Mesenchymal stem cell (in vitro differentiated cells and primary cell): ENCODE results near the gene ABHD3.
A peak's percentile ranks its signal among the peaks of the same experiment; 100 is the strongest.
"Not testable (repeated sequence)": the region's sequence is repeated elsewhere in the genome, so short reads cannot be mapped to it uniquely, and the experiment has no call there.

Source experiments
- DNase-seq: peaks from one replicate; pipeline ENCODE4 v3.0.0-alpha.2; 2013
- H2AFZ ChIP-seq: one replicate; pipeline ENCODE4 v1.6.1; 2013; ENCODE audit warnings: low read depth, mild to moderate bottlenecking, control low read depth, inconsistent platforms, low read length, moderate library complexity
- H2AK5ac ChIP-seq: 2 replicates; pipeline ENCODE4 v1.6.1; 2013; ENCODE audit warnings: low read length, moderate library complexity, mild to moderate bottlenecking, inconsistent platforms; ENCODE audit not compliant: severe bottlenecking
- H2BK120ac ChIP-seq: one replicate; pipeline ENCODE4 v1.6.1; 2013; ENCODE audit warnings: low read depth, mild to moderate bottlenecking, inconsistent platforms, low read length, moderate library complexity
- H2BK12ac ChIP-seq, 2 experiments: one replicate each; pipeline ENCODE4 v1.6.1; 2013; ENCODE audit warnings: inconsistent platforms in 2 of 2, low read length in 2 of 2, mild to moderate bottlenecking in 2 of 2, moderate library complexity in 2 of 2, control low read depth in 1 of 2
- H2BK15ac ChIP-seq: one replicate; pipeline ENCODE4 v1.6.1; 2013; ENCODE audit warnings: mild to moderate bottlenecking, low read depth, inconsistent platforms; ENCODE audit not compliant: poor library complexity, severe bottlenecking
- H2BK5ac ChIP-seq: 2 replicates; pipeline ENCODE4 v1.6.1; 2013; ENCODE audit warnings: low read depth, mild to moderate bottlenecking, low read length, control low read depth, inconsistent platforms; ENCODE audit not compliant: poor library complexity, severe bottlenecking
- H3K14ac ChIP-seq, 2 experiments: one replicate each; pipeline ENCODE4 v1.6.1; 2013; ENCODE audit warnings: inconsistent platforms in 2 of 2, low read length in 2 of 2, control low read depth in 1 of 2, mild to moderate bottlenecking in 1 of 2, moderate library complexity in 1 of 2
- H3K18ac ChIP-seq, 2 experiments: one replicate each; pipeline ENCODE4 v1.6.1; 2013; ENCODE audit warnings: inconsistent platforms in 2 of 2, low read length in 2 of 2, control low read depth in 1 of 2, low read depth in 1 of 2, mild to moderate bottlenecking in 1 of 2
- H3K23ac ChIP-seq, 2 experiments: one replicate each; pipeline ENCODE4 v1.6.1; 2013; ENCODE audit warnings: inconsistent platforms in 2 of 2, low read length in 2 of 2, mild to moderate bottlenecking in 2 of 2, moderate library complexity in 2 of 2, control low read depth in 1 of 2
- H3K27ac ChIP-seq: 2 replicates; pipeline ENCODE4 v1.5.1; 2013; ENCODE audit warnings: mild to moderate bottlenecking, moderate library complexity, low read length, control low read depth, inconsistent platforms; ENCODE audit not compliant: poor library complexity, severe bottlenecking
- H3K27me3 ChIP-seq, 2 experiments: 2 replicates each; pipeline versions ENCODE4 v1.6.1 to v1.7.0; 2013; ENCODE audit warnings: low read length in 2 of 2, mild to moderate bottlenecking in 2 of 2, moderate library complexity in 2 of 2, control low read depth in 1 of 2, inconsistent platforms in 1 of 2; ENCODE audit not compliant: control insufficient read depth in 1 of 2, insufficient read depth in 1 of 2
- H3K36me3 ChIP-seq, 2 experiments: 2 replicates each; pipeline versions ENCODE4 v1.6.1 to v1.7.0; 2013; ENCODE audit warnings: low read length in 2 of 2, control low read depth in 1 of 2, inconsistent platforms in 1 of 2, low read depth in 1 of 2, mild to moderate bottlenecking in 1 of 2; ENCODE audit not compliant: insufficient read depth in 2 of 2, control insufficient read depth in 1 of 2
- H3K4ac ChIP-seq, 2 experiments: one replicate each; pipeline ENCODE4 v1.6.1; 2013; ENCODE audit warnings: inconsistent platforms in 2 of 2, low read length in 2 of 2, mild to moderate bottlenecking in 2 of 2, moderate library complexity in 2 of 2, control low read depth in 1 of 2, low read depth in 1 of 2
- H3K4me1 ChIP-seq: 2 replicates; pipeline ENCODE4 v1.6.1; 2013; ENCODE audit warnings: low read depth, low read length, control low read depth; ENCODE audit not compliant: control insufficient read depth, insufficient read depth
- H3K4me2 ChIP-seq: 2 replicates; pipeline ENCODE4 v1.6.1; 2013; ENCODE audit warnings: low read length, mild to moderate bottlenecking, inconsistent platforms; ENCODE audit not compliant: poor library complexity, severe bottlenecking
- H3K4me3 ChIP-seq, 2 experiments: 2 replicates each; pipeline versions ENCODE4 v1.5.1 to v1.7.0; 2013; ENCODE audit warnings: low read length in 2 of 2, mild to moderate bottlenecking in 2 of 2, control low read depth in 1 of 2, low read depth in 1 of 2; ENCODE audit not compliant: insufficient read depth in 1 of 2
- H3K79me1 ChIP-seq: replicated peaks from 2 replicates; pipeline ENCODE4 v1.6.1; 2013; ENCODE audit warnings: mild to moderate bottlenecking, control low read depth, low read length, inconsistent platforms; ENCODE audit not compliant: poor library complexity, severe bottlenecking
- H3K9ac ChIP-seq: 2 replicates; pipeline ENCODE4 v1.7.0; 2013; ENCODE audit warnings: mild to moderate bottlenecking, low read length, moderate library complexity
- H3K9me3 ChIP-seq: 2 replicates; pipeline ENCODE4 v1.7.0; 2013; ENCODE audit warnings: mild to moderate bottlenecking, low read length; ENCODE audit not compliant: control insufficient read depth
- H4K8ac ChIP-seq: one replicate; pipeline ENCODE4 v1.6.1; 2013; ENCODE audit warnings: inconsistent platforms, mild to moderate bottlenecking, low read length, moderate library complexity
- H4K91ac ChIP-seq: one replicate; pipeline ENCODE4 v1.6.1; 2013; ENCODE audit warnings: mild to moderate bottlenecking, low read length, inconsistent platforms
- WGBS: methylation state at CpG from one replicate; pipeline ENCODE4 v1.1.7; 2013; ENCODE audit warnings: mixed read lengths; 5-methylcytosine and 5-hydroxymethylcytosine counted together

The ABHD3 gene

GRCh38 chr18:21693322-21693721 lies 11.3 kb downstream of the ABHD3 start:
- Histone ChIP-seq H2BK12ac (no peak overlapping the region), H3K4me3 (no peak overlapping the region), H3K27ac (no peak overlapping the region), H3K4me2 (no peak overlapping the region), H3K79me1 (no peaks in the 10 kb centered on the region), H4K91ac (no peak overlapping the region), H3K23ac (no peak overlapping the region), H2AFZ (no peak overlapping the region), H4K8ac (no peak overlapping the region), H3K36me3 (peaks cover 0 to 4% of the 10 kb centered on the region in 2 experiments), H2BK120ac (no peak overlapping the region), H3K9me3 (peaks cover 3% of the 10 kb centered on the region), H2BK15ac (no peak overlapping the region), H2BK5ac (no peak overlapping the region), H3K9ac (no peak overlapping the region), H3K18ac (no peak overlapping the region), H3K4ac (no peak overlapping the region), H3K27me3 (no peaks in the 10 kb centered on the region), H3K14ac (no peak overlapping the region), H2AK5ac (no peak overlapping the region), H3K4me1 (no peaks in the 10 kb centered on the region)
- no peak for DNase-seq
- 97% methylated on average over 2 of the region's 2 CpGs for WGBS

- H2BK5ac ChIP-seq = no peak overlapping the region
- WGBS = no CpG with 5 or more reads among the region's 1 CpG
- H2BK12ac ChIP-seq = no peak overlapping the region
- no peak overlapping the region for H3K4ac ChIP-seq
- no peak overlapping the region for H4K91ac ChIP-seq
- no peak overlapping the region for H4K8ac ChIP-seq
- H3K9me3 ChIP-seq = peaks cover 3% of the 10 kb centered on the region
- H3K27ac ChIP-seq = no peak overlapping the region
- peaks cover 3% of the 10 kb centered on the region for H3K4me1 ChIP-seq
- H3K27me3 ChIP-seq = no peaks in the 10 kb centered on the region
- no peak overlapping the region for H3K4me2 ChIP-seq
- H2BK15ac ChIP-seq = no peak overlapping the region
- no peak overlapping the region for H3K9ac ChIP-seq
- H2BK120ac ChIP-seq = no peak overlapping the region
- no peak overlapping the region for H3K23ac ChIP-seq
- no peak overlapping the region for H2AK5ac ChIP-seq
- no peak overlapping the region for H2AFZ ChIP-seq
- H3K18ac ChIP-seq = no peak overlapping the region
- H3K14ac ChIP-seq = no peak overlapping the region
- no peak for DNase-seq
- no peak overlapping the region for H3K4me3 ChIP-seq
- H3K36me3 ChIP-seq = peaks cover 0 to 4% of the 10 kb centered on the region in 2 experiments
- H3K79me1 ChIP-seq = peaks cover 3% of the 10 kb centered on the region
These were observed 14.8 kb downstream of the ABHD3 start for GRCh38 chr18:21689736-21690135.

- H3K14ac ChIP-seq = no peak overlapping the region
- H3K4me2 ChIP-seq = peak overlapping the region; percentile 19
- no peaks in the 10 kb centered on the region for H3K27me3 ChIP-seq
- H2AFZ ChIP-seq = no peak overlapping the region
- WGBS = 50% methylated on average over 7 of the region's 8 CpGs
- no peaks in the 10 kb centered on the region for H3K36me3 ChIP-seq
- no peak overlapping the region for H2BK5ac ChIP-seq
- peak overlapping the region; percentile 77 for H4K8ac ChIP-seq
- no peak overlapping the region for H2BK15ac ChIP-seq
- H2AK5ac ChIP-seq = no peak overlapping the region
- peaks cover 3% of the 10 kb centered on the region for H3K9me3 ChIP-seq
- H2BK12ac ChIP-seq = no peak overlapping the region
- peak overlapping the region; percentile 80 for H3K9ac ChIP-seq
- H3K18ac ChIP-seq = peak overlapping the region; percentile 0 to 53
- DNase-seq = peak; percentile 75
- no peak overlapping the region for H3K27ac ChIP-seq
- peak overlapping the region in 1 of 2 experiments; percentile 79 for H3K4ac ChIP-seq
- H2BK120ac ChIP-seq = peak overlapping the region; percentile 42
- peak overlapping the region in 1 of 2 experiments; percentile 63 for H3K4me3 ChIP-seq
- no peak overlapping the region for H4K91ac ChIP-seq
- peaks cover 3% of the 10 kb centered on the region for H3K4me1 ChIP-seq
- H3K79me1 ChIP-seq = peaks cover 3% of the 10 kb centered on the region
- H3K23ac ChIP-seq = no peak overlapping the region
These were observed 18.1 kb downstream of the ABHD3 start for GRCh38 chr18:21686282-21687105.

GRCh38 chr18:21685556-21685981 lies 19.0 kb downstream of the ABHD3 start:
- H2BK5ac ChIP-seq, H3K27ac ChIP-seq, H3K4me3 ChIP-seq, H2BK120ac ChIP-seq, H3K27me3 ChIP-seq, H3K18ac ChIP-seq, H3K14ac ChIP-seq, H2AK5ac ChIP-seq, H3K23ac ChIP-seq, H3K79me1 ChIP-seq, H3K9ac ChIP-seq, H3K4ac ChIP-seq, H3K36me3 ChIP-seq, H2AFZ ChIP-seq, H3K9me3 ChIP-seq, H4K8ac ChIP-seq, H3K4me1 ChIP-seq, H3K4me2 ChIP-seq: not testable (repeated sequence)
- peak; percentile 13 for DNase-seq
- 97% methylated on average over 12 of the region's 12 CpGs for WGBS
- peak overlapping the region; percentile 50 for H4K91ac ChIP-seq
- H2BK15ac ChIP-seq = peak overlapping the region; percentile 28
- H2BK12ac ChIP-seq = peak overlapping the region in 1 of 2 experiments; percentile 8
